Measurements from ENCODE around the gene SSU72. TPM values are rescaled to one million over a fixed set of nuclear protein-coding genes. Genes with fewer than 3 reads are reported as not detected.
"Not testable (repeated sequence)": the region's sequence is repeated elsewhere in the genome, so short reads cannot be mapped to it uniquely, and the experiment has no call there.

Gene SSU72
- total RNA-seq, 1 donor from 2014 or later = 144 TPM

DNA sequence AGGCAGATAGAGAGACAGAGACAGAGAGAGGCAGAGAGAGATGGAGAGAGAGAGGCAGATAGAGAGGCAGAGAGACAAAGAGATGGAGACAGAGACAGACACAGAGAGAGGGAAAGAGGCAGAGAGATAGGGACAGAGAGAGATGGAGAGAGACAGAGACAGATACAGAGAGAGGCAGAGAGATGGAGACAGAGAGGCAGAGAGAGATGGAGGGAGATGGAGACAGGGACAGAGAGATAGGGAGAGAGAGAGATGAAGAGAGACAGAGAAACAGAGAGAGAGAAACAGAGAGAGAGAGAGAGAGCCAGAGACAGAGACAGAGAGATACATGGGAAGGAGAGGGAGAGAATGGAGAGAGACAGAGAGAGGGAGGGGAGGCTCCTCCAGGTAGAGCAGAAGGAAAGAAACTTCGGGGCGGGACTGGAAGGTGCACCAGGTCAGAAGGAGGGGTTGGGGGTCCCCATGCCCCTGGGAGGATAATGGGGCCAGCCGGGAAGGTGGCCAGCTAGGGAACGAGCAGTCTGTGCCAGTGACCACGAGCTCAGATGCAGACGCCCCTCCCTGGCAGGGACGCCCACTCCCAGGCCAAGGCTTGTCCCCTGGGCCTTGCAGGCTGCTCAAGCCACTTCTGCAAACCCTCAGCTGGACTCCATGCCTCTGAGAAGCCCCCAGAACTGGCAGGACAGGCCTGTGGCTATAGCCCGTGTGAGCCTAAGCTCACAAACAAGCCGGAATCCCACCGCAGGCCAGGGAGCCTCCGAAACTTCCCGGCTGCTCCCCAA is 22.0 kb upstream of the SSU72 start:
- no peak for DNase-seq (ENCODE audit: low spot score)

DNA sequence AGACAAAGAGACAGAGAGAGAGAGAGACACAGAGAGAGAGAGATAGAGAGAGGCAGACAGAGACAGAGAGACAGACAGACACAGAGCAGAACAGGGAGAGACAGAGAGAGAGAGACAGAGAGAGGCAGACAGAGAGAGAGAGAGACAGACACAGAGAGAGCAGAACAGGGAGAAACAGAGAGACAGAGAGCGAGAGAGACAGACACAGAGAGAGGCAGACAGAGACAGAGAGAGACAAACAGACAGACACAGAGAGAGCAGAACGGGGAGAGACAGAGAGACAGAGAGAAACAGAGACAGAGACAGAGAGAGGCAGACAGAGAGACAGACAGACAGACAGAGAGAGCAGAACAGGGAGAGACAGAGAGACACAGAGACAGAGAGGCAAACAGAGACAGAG is 20.7 kb upstream of the SSU72 start:
- DNase-seq (ENCODE audit: low spot score) = not testable (repeated sequence)

DNA sequence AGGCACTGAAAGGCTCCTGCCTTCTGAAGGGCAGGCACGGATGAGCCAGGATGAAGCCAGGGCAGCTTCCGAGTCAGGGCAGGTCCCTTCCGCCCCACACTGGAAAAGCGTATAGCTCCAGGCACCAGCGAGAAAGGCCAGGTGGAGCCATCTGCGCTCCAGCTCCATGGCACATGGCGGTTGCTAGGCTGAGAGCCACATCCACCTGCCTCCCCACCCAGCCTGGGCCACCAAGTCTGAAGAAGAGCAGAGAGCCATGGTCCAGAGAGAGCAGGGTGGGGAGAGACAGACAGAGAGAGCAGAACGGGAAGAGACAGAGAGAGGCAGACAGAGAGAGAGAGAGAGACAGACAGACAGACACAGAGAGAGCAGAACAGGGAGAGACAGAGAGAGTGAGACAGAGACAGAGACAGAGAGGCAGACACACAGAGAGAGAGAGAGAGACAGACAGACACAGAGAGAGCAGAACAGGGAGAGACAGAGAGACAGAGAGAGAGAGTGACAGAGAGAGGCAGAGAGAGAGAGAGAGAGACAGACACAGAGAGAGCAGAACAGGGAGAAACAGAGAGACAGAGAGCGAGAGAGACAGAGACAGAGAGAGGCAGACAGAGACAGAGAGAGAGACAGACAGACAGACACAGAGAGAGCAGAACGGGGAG is 20.1 kb upstream of the SSU72 start:
- no peak for DNase-seq (ENCODE audit: low spot score)

DNA sequence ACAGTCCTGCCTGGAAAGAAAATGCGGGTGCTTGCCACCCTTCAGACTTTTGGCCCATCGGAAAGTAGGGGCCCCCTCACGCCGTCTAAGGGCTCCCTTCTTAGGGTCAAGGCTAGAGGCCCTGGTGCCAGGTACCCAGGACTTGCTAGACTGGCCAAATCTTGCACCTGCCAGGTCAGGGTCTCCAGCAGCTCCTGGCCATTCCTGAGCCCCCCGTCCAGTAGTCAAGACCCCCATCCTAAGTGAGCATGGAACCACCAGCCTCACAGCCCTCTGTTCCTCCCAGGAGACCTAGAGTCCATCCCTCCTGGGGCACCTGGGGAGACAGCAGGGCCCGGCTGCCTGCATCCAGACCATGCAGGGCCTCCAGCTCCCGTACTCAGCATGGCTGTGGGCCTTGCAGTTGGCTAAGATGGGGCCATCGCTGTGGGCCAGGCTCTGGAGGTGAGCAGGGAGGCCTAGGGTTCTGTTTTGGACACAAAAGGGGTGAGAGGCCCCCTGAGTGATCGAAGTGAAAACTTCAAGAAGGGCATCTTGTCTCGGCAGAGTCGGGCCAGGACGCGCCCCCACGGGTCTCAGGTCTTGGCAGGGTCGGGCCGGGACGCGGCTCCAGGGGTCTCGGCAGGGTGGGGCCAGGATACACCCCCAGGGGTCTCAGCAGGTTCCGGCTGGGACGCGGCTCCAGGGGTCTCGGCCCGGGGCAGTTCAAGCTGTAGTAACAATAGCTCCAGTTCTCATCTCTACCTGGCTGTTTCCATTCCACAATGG is 19.4 kb upstream of the SSU72 start:
- no peak for DNase-seq (ENCODE audit: low spot score)

DNA sequence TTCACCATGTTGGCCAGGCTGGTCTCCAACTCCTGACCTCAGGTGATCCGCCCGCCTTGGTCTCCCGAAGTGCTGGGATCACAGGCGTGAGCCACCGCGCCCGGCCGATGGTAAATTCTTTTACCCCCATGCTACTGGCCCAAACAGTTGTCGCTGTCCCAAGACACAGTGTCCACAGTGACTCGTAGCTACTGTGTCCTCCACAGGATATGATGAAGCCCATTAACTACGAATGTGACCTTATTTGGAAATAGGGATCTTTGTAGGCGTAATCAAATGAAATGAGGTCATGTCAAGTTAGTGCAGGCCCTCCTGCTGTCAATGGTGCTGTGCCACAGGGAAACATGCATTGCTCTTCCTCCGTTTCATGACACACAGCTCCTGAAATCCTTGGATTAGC is 16.8 kb upstream of the SSU72 start:
- no peak for DNase-seq (ENCODE audit: low spot score)

DNA sequence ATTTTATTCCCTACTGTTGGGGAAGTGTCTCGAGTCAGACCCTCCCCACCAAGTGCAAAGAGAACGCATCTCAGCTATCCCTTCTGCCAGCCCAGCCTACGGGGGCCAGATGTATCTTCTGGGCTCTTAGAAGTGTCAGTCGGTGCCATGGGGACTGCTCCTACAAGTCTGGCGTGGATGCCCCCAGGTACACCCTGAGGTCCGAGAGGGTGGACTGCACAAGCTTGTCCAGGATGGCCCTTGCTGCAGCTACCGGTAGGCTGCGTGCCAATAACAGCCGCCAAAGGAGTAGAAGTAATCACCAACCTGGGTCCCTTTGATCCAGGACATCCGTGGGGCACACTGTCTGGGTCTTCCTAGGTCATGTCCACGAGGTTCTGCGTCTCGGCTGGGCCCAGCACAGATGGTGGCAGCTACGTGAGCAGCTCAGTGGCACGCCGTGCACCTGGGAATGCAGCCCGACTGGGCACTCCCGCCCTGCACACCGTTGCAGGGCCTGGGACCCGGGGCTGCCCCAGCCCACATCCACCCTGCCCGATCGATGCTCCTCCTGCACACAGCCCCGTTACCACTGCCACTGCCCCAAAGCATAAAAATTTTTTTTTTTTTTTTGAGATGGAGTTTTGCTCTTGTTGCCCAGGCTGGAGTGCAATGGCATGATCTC is 8.8 kb upstream of the SSU72 start:
- DNase-seq (ENCODE audit: low spot score) = no peak

DNA sequence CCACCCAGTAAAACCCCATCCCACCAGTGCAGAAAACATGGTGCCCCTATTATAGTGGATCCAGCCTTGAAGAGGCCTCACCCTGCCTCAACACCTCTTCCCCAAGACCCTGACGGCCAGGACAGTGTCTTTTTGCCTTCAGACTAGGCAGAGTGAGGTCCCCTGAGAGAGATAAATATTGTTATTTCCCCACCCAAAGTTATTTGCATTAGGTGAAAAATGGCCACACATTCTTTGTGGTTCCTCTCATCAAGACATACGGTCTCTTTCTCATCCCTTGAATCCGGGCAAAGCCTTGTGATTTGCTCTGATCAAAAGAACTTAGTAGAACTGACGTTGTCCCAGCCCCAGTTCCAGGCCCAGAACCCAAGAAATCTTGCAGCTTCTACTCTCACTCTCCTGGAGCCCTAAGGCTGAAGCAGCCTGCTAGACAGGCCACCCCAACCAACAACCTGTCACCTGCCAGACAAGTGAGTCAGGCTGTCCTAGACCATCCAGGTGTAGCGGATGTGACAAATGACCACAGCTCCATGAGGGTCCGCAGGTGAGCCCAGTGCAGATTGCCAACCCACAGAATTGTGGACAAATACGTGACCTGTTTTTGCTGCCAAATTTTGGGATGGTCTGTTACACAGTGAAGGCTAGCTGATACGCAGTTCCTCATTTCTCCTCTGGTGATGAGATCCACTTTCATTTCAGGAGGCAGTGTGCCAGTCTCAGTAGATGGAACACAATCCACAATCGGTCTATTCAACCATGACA is 8.1 kb upstream of the SSU72 start:
- DNase-seq (ENCODE audit: low spot score) = no peak

DNA sequence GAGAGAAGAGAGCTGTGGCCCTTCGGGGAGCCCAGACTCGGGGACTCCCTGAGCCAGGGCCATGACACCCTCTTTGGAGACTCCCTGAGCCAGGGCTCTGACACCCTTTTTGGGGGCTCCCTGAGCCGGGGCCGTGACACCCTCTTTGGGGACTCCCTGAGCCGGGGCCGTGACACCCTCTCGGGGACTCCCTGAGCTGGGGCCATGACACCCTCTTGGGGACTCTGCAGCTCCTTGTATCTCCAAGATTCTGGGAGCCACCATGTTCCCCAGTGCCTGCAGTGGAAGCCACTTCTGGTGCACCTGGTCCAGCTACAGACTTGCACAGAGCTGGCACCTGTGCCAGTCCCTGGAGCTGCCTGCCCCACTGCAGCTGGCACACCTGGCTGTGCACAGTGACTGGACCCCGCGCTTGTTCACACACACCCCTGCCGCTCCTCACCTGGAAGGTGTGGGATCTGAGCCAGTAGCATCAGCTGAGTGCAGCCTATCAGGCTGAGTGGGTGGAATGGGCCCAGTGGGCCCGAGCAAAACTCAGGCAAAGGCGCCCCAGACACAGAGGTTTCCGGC is 3.8 kb upstream of the SSU72 start:
- no peak for DNase-seq (ENCODE audit: low spot score)

DNA sequence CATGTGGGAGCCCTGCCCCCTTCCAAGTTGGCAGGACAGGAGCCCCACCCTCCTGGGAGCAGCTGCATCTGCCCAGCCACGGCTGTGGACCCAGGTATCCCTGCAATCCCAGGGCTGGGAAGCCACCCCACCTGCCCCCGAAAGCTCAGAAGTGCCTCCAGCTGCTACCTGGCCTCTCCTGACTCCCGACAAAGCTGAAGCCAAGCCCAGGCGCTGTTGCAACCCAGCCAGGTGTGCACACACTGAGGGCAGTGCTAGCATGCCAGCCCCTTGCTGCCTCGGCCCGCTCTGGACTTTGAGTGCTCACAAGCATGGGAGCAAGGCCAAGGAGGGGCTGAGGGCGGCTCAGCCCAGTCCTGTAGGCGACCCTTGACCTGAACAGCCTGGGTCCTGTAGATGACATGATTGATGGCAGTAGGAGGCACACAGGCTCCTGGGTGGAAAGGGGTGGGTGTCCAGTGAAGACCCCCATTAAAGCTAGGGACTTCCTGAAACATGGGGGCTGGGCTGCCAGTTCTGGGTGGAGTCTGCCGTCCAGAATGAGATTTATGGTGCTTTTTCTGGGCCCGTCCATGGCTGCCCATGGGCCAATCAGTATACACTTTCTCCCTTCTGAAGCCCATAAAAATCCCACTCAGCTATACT is 2.8 kb upstream of the SSU72 start:
- no peak for DNase-seq (ENCODE audit: low spot score)

DNA sequence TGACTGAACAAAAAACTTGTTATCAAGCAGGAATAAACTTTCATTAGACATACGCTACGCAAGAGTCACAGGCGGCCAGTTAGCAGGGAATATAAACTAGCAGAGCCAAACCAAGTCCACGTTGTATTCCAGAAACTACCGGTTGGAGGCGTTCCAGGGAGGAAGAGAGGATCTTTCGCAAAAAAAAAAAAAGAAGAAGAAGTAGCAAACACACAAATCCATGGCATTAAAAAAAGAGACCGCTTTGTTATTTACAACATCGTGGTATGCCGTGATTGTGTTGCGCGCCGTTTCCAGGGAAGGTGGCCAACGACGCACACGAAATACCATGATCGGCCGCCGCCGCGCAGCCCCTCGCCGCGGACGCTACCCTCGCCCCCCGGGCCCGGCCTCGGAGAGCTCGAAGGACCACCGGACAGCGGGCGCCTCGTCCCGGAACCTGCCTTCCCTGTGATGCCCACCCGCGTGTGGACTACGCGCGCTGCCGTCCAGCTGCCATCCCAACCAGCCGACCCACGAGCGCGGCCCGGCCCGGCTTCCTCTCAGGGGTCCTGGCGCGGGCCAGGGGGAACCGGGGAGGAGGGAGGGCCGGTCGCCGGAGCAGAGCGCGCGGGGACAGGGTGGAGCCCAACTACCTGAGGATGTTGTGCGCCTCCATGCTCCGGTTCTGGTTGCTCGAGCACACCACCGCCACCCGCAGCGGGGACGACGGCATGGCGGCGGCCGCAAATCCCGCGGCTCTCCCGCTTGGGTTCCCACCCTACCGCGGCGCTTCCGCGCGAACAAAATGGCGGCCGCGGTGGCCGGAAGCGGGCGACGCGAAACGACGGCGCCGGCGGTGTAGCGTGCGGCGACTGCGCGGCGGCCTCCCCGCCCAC is 581 bp downstream of the SSU72 start:
- DNase-seq (ENCODE audit: low spot score) = no peak

DNA sequence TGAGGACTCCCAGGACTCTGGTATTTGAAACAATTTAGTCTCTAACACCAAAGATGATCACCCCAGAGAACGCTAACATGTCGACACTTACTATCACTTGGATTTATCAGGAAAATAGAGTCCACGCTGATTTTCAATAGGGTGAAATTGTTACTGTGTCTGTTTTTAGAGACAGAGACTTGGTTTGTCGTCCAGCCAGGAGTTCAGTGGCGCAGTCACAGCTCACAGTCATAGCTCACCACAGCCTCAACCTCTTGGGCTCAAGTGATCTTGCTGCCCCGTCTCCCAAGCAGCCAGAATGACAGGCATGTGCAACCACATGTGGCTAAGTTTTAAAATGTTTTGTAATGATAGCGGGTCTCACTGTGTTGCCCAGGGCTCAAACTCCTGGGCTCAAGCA is 5.3 kb downstream of the SSU72 start:
- DNase-seq (ENCODE audit: low spot score) = no peak

DNA sequence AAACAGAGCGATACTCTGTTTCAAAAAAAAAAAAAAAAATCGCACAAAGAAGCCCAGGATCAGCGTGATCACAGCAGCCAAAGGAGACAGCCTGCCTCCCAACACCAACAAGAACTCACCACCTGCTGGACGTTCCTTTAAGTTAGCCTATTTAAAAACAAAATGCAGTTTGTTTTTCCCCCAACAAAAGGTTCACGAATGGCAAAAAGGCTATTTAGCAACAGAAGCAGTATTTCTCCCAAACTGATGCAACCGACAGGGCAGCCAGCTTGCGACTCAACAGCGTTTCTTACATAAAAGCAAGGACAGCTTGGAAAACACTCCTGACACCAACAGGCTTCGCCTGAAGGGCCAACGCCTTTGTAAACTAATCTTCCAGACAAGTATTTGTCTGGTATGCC is 6.8 kb downstream of the SSU72 start:
- no peak for DNase-seq (ENCODE audit: low spot score)

DNA sequence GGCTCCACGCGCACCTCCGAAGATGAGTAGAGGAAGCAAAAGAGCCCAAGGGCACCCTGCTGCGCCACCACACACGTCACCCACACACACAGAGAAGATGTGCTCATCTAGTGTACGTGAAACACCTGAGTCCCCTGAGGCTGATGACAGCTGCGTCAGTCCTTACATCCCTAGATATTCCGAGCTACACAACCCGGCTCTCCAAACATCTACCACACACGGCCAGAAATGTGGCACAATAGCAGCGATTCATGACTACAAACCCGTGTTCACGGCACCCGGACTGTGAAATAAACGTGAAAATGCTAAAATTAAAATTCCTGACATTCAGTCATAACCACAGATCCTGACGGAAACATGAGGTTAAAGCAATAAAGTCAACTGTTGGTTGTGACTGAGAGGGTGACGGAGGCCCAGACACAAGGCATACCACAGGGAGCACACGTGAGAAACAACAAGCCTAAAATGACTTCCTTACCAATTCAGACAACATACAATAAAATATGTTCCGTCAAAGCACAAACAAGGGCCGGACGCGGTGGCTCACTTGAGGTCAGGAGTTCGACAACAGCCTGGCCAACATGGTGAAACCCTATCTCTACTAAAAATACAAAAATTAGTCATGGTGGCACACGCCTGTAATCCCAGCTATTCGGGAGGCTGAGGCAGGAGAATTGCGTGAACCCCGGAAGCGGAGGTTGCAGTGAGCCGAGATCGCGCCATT is 7.3 kb downstream of the SSU72 start:
- DNase-seq (ENCODE audit: low spot score) = no peak

DNA sequence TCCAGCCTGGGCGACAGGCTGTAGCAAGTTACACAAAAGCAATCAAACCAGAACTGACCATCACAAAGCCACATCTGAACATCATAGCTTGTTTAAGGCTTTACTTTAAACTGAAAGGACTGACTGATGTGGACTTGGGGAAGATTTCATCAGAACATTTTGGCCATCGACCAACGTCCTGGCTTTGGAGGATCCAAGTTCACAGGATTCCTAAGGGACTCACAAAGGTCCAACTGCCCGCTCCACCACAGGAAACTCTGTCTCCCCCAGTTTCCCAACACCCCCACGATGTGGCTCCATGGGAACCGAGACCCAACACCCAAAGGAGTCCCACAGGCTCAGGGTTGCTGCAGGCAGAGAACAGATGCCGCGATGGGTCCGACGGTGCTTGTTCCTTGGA is 9.3 kb downstream of the SSU72 start:
- DNase-seq (ENCODE audit: low spot score) = no peak

DNA sequence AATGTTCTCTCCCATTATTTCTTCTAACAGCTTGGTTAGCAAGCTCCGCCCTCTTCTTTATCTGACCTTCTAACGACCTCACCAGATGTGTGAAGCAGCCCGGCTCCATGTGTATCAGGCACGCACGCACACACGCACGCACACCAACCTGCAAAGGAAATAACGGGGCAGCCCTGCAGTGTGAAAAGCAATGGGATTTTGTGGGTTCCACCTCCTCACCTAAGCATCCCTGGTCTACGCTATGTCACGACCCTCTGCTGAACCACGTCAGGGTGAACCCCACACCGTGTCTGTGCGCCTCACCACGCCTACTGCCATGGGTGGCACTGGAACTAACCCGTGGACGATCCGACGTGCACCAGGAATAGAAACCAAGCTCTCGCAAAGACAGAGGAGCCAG is 10.4 kb downstream of the SSU72 start:
- no peak for DNase-seq (ENCODE audit: low spot score)

DNA sequence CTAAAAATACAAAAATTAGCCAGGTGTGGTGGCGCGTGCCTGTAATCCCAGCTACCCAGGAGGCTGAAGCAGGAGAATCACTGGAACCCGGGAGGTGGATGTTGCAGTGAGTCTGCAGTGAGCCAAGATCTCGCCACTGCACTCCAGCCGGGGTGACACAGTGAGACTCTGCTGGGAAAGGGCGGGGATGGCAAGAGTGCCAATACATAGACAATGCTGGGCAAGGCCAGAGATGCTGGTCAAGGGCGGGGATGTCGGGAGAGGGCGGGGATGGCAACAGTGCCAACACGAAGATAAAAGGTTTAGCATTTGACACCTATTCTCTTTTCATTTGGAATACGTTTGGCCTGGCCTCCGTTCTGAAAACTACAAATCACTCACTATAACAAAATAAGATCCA is 11.0 kb downstream of the SSU72 start:
- no peak for DNase-seq (ENCODE audit: low spot score)

DNA sequence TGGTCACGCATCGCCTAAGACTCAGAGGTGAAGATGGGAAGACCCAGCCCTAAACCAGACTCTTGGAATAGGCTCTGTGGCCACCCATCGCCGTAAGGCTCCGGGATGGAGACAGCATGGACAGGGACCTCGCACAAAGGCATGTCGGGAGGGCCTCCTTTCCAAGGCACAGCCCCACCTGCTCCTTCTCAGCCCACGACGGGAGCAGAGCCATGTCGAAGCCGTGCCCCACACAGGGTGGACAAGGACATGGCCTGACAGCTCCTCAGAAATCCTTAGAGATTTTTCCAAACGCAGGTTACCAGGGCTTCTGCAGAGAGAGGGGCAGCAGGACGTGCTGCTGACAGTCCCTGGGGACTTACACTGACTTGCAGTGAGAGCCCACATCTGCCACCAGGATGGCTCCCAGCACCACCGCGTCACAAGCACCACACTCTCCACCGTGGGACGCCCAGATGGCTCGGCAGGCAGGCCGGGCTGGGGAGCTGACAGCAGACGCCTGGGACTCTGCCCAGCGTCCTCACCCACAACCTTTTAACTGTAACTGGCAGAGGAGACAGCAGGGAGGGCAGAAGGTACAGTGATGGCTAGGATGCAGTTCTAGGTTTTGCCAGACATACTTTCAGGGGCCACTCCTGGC is 12.0 kb downstream of the SSU72 start:
- no peak for DNase-seq (ENCODE audit: low spot score)
